ENCODE data around the gene COPS8. TPM values are rescaled to one million over a fixed set of nuclear protein-coding genes. Genes with fewer than 3 reads are reported as not detected.

COPS8 gene
- total RNA-seq, 1 experiment from 2014 or later: 249 TPM

DNA sequence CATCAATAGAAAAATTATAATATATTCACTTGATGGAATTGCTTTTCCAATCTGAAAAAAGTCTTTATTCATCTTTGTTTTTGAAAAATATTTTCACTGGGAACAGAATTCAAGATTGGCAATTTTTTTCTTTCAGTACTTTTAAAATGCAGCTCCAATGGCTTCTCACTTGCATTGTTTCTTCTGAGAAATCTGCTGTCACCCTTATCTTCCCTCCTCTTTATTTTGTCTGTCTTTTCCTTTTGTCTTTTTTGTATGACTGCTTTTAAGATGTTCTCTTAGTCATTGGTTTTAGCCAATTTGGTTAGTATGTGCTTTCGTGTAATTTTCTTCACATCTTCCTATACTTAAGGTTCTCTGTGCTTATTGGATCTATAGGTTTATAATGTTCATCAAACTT is 37.1 kb upstream of the COPS8 start:
- no peaks in the 10 kb centered on the region for H3K4me1 Mint-ChIP-seq (ENCODE audit: insufficient read depth, unreplicated experiment)
- TF ChIP-seq, protein P1, sequence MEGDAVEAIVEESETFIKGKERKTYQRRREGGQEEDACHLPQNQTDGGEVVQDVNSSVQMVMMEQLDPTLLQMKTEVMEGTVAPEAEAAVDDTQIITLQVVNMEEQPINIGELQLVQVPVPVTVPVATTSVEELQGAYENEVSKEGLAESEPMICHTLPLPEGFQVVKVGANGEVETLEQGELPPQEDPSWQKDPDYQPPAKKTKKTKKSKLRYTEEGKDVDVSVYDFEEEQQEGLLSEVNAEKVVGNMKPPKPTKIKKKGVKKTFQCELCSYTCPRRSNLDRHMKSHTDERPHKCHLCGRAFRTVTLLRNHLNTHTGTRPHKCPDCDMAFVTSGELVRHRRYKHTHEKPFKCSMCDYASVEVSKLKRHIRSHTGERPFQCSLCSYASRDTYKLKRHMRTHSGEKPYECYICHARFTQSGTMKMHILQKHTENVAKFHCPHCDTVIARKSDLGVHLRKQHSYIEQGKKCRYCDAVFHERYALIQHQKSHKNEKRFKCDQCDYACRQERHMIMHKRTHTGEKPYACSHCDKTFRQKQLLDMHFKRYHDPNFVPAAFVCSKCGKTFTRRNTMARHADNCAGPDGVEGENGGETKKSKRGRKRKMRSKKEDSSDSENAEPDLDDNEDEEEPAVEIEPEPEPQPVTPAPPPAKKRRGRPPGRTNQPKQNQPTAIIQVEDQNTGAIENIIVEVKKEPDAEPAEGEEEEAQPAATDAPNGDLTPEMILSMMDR (IDR thresholded peaks at IDR 0.05; ENCODE audit: unreplicated experiment): no peak
- no TSS peak for BruUV-seq (replicated peaks)
- no peak overlapping the region for H3K27ac Mint-ChIP-seq (ENCODE audit: low read depth, unreplicated experiment)
- intact Hi-C loops (cut with micrococcal nuclease): no loop called here
- H3K4me3 Mint-ChIP-seq (ENCODE audit: unreplicated experiment): no peak overlapping the region
- no peaks in the 10 kb centered on the region for H3K36me3 Mint-ChIP-seq (ENCODE audit: insufficient read depth, unreplicated experiment)
- CTCF ChIA-PET: no interaction called here
- peaks cover 7% of the 10 kb centered on the region for H3K9me3 Mint-ChIP-seq (ENCODE audit: unreplicated experiment)
- DNase-seq (ENCODE audit: unreplicated experiment): no peak
- POLR2A ChIA-PET: interaction anchor here (0.9 kb wide), 1 partner anchor 43 kb away, joined by 3 read pairs; no protein-coding TSS in a partner anchor
- H3K27me3 Mint-ChIP-seq (ENCODE audit: insufficient read depth, unreplicated experiment): no peaks in the 10 kb centered on the region

DNA sequence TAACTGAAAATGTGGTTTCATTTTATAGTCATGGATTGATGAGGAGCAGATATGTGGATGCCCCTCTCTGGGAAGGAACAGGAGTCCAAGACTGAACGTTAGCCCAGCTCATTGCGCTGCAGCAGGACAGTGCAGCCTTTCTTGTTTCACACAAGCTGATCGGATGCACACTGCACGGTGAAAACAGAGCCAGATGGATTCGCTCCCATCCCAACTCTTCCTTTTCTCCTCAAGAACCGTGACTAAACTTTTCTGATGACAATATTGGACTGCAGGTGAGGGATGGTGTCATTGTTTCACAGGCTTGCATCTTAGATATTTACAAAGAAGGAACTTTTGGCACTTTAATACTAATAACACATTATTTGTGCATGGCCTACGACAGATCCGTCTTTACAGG is 33.8 kb upstream of the COPS8 start:
- Mint-ChIP-seq H3K4me1 (ENCODE audit: insufficient read depth, unreplicated experiment) (no peaks in the 10 kb centered on the region), H3K36me3 (ENCODE audit: insufficient read depth, unreplicated experiment) (no peaks in the 10 kb centered on the region), H3K9me3 (ENCODE audit: unreplicated experiment) (peaks cover 7% of the 10 kb centered on the region), H3K4me3 (ENCODE audit: unreplicated experiment) (no peak overlapping the region), H3K27ac (ENCODE audit: low read depth, unreplicated experiment) (no peak overlapping the region), H3K27me3 (ENCODE audit: insufficient read depth, unreplicated experiment) (no peaks in the 10 kb centered on the region)
- no peak for DNase-seq (ENCODE audit: unreplicated experiment)
- ChIA-PET CTCF (interaction anchor here (0.6 to 0.8 kb wide), 2 partner anchors 24 to 699 kb away, joined by 3 read pairs; no protein-coding TSS in a partner anchor), POLR2A (no interaction called here)
- intact Hi-C loops (cut with micrococcal nuclease): no loop called here
- no TSS peak for BruUV-seq (replicated peaks)
- TF ChIP-seq, protein P1 (IDR thresholded peaks at IDR 0.05; ENCODE audit: unreplicated experiment): no peak

DNA sequence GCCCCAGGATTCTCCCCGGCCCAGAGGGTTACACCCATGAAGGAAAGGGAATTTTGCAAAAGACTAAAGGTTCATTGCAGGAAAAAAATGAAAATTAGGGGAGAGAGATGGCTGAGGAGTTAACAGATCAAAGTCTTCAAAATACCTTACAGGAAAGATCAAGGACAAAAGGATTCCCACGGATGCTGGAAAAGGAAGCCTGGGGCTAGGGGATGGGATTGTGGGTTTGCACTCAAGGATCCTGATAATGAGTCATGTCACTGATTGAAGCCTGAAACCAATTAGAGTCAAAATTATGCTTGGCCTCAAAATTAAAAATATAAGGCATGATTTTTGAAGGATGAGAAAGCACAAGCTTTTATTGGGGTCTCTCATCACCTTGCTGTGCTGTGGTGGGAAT is 32.6 kb upstream of the COPS8 start:
- H3K4me1 Mint-ChIP-seq (ENCODE audit: insufficient read depth, unreplicated experiment): no peaks in the 10 kb centered on the region
- no peaks in the 10 kb centered on the region for H3K27me3 Mint-ChIP-seq (ENCODE audit: insufficient read depth, unreplicated experiment)
- no peak overlapping the region for H3K4me3 Mint-ChIP-seq (ENCODE audit: unreplicated experiment)
- peaks cover 7% of the 10 kb centered on the region for H3K9me3 Mint-ChIP-seq (ENCODE audit: unreplicated experiment)
- no peak overlapping the region for H3K27ac Mint-ChIP-seq (ENCODE audit: low read depth, unreplicated experiment)
- CTCF ChIA-PET: no interaction called here
- TF ChIP-seq, protein P1 (IDR thresholded peaks at IDR 0.05; ENCODE audit: unreplicated experiment): no peak
- no peak for DNase-seq (ENCODE audit: unreplicated experiment)
- POLR2A ChIA-PET: no interaction called here
- intact Hi-C loops (cut with micrococcal nuclease): no loop called here
- BruUV-seq (replicated peaks): no TSS peak
- H3K36me3 Mint-ChIP-seq (ENCODE audit: insufficient read depth, unreplicated experiment): no peaks in the 10 kb centered on the region

DNA sequence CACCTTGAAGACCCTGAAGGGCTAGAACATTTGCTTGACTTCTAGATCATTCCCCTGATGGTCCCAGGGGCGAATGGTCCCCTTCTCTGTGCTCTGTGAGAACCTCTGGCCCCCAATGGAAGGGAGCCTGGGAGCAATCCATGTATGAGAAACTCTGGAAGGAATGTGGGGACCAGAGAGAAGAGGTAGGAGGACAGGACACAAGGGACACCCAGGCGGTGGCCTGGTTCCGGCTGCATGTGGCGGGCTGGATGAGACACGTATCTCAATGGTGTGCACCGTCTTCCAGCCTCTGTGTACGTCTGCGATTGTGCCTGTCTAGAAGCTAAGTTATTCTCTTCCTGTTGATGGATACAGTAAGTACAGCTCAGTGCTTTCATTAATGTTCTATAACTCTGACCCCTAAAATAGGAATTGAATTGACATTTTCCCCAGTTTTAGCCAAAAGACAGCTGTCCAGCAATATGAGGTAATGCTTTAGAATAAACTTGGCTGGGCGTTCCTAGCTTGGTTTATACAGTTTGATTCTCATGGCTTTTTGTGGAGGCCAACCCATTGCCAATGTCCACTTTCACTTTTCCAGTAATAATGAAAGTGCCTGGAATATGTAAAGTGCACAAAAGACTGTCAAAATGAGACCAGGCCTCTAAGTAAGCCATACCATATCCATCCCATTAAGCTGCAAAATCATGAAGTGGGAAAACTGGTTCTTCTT is 30.1 kb upstream of the COPS8 start:
- intact Hi-C loops (cut with micrococcal nuclease): no loop called here

More for the DNA sequence above, 30.1 kb upstream of the COPS8 start:
- peaks cover 3% of the 10 kb centered on the region for H3K4me1 Mint-ChIP-seq (ENCODE audit: insufficient read depth, unreplicated experiment)
- H3K36me3 Mint-ChIP-seq (ENCODE audit: insufficient read depth, unreplicated experiment): no peaks in the 10 kb centered on the region
- CTCF ChIA-PET: interaction anchor here (0.7 to 2.2 kb wide), 5 partner anchors 11 to 713 kb away, joined by 3 to 6 read pairs (median 4); no protein-coding TSS in a partner anchor
- BruUV-seq (replicated peaks): no TSS peak
- H3K9me3 Mint-ChIP-seq (ENCODE audit: unreplicated experiment): no peaks in the 10 kb centered on the region
- POLR2A ChIA-PET: interaction anchor here (0.6 kb wide), 1 partner anchor 576 kb away, joined by 3 read pairs; no protein-coding TSS in a partner anchor
- no peak overlapping the region for H3K4me3 Mint-ChIP-seq (ENCODE audit: unreplicated experiment)
- no peak overlapping the region for H3K27ac Mint-ChIP-seq (ENCODE audit: low read depth, unreplicated experiment)
- DNase-seq (ENCODE audit: unreplicated experiment): no peak
- H3K27me3 Mint-ChIP-seq (ENCODE audit: insufficient read depth, unreplicated experiment): no peaks in the 10 kb centered on the region
- TF ChIP-seq, protein P1 (IDR thresholded peaks at IDR 0.05; ENCODE audit: unreplicated experiment): no peak

Data from MCF 10A (cell line).